ENCODE data around the gene EDN3. TPM values are rescaled to one million over a fixed set of nuclear protein-coding genes. Genes with fewer than 3 reads are reported as not detected.

The EDN3 gene
- not detected in 2 replicates for total RNA-seq

GRCh38 chr20:59300333-59301081 lies at the start of gene EDN3:
Gene EDN3 (plus strand): TSS chr20:59300611. CDS start chr20:59300813, 202 bp downstream.

Other genes with a start within 250 kb of the EDN3 start
- not detected in 2 replicates for gene ZNF831, start 136.8 kb upstream of the EDN3 start, total RNA-seq